ENCODE results near the gene DACT1. TPM values are rescaled to one million over a fixed set of nuclear protein-coding genes. Genes with fewer than 3 reads are reported as not detected.

Gene DACT1
- total RNA-seq, 2 donors from 2014 or later, result not detected

DNA sequence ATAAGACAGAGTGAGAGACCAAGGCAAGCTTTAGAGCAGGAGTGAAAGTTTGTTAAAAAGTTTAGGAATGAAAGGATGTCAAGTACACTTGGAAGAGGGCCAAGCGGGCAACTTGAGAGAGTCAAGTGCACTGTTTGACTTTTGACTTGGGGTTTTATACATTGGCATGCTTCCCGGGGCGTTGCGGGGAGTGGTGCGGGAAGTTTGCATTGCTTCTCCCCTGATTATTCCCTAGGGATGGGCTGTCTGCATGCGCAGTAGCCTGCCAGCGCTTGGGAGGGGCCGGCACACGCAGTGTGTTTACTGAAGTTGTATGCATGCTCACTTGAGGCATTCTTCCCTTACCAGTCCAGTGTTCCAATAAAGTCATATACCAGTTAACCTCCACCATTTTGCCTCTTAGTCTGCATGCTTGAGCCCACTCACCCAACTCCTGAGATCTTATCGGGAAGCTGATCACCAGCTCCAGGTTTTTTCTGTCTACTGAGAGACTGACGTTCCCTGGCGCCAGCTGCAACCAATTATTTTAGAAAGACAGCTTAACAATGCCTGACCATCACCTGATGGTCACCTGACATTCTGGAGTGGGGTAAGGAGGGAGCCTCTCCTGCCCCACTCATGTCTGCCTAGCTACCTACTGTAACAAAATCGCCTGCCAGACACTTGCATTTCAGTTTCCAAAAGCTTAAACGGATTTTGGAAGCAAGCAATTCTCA is 53.2 kb downstream of the DACT1 start:
- H3K4me3 Mint-ChIP-seq, result no peak overlapping the region
- H3K4me1 Mint-ChIP-seq (ENCODE audit: low read depth in 2 of 2), result no peaks in the 10 kb centered on the region
- no peaks in the 10 kb centered on the region for H3K36me3 Mint-ChIP-seq
- ATAC-seq, result no peak
- H3K27ac Mint-ChIP-seq, result no peak overlapping the region
- H3K9me3 Mint-ChIP-seq, result no peaks in the 10 kb centered on the region
- H3K27me3 Mint-ChIP-seq, result peaks cover 0 to 6% of the 10 kb centered on the region in 2 donors
- no peak for DNase-seq (ENCODE audit: low spot score)

DNA sequence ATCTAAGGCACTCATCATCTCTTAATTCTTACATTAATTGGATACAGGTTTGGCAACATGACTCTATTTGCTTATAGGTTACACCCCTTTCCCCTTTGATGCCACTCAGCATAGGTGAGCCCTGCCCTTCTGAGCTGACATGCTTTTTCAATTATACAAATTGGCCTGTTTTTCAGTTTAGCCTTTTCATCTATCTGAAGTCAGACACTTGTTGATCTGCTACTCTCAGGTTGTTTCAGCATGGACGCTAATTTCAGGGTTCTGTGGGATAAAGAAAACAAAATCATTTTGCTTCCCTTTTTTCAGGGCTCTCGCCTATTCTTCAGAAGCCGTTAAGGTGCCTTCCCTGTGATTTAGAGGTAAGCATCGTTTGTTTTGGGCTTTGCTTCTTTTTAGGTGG is 55.3 kb downstream of the DACT1 start:
- no peak overlapping the region for H3K4me3 Mint-ChIP-seq
- no peak overlapping the region for H3K27ac Mint-ChIP-seq
- no peaks in the 10 kb centered on the region for H3K9me3 Mint-ChIP-seq
- peaks cover 0 to 6% of the 10 kb centered on the region in 2 donors for H3K27me3 Mint-ChIP-seq
- H3K4me1 Mint-ChIP-seq (ENCODE audit: low read depth in 2 of 2), result no peaks in the 10 kb centered on the region
- DNase-seq (ENCODE audit: low spot score) (no peak), ATAC-seq (no peak)
- H3K36me3 Mint-ChIP-seq, result no peaks in the 10 kb centered on the region

DNA sequence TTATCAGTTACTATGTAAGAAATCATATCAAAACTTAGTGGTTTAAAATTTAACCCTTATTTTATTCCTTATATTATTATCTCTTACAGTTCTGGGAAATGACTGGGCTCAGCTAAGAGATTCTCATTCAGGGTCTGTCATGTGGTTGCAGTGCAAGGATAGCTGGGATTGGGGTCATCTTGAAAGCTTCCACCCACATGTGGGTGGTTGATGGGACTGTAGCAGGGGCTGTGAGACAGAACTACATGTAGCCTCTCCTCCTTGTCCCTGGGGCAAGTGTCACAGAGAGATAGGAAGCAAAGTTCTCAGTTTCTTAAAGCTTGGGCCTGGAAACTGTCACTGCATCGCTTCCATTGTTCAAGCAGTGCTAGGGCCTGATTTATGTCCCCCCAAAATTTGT is 57.8 kb downstream of the DACT1 start:
- Mint-ChIP-seq H3K9me3 (no peaks in the 10 kb centered on the region), H3K27ac (no peak overlapping the region), H3K36me3 (no peaks in the 10 kb centered on the region), H3K4me3 (no peak overlapping the region), H3K27me3 (peaks cover 0 to 15% of the 10 kb centered on the region in 2 donors), H3K4me1 (ENCODE audit: low read depth in 2 of 2) (no peaks in the 10 kb centered on the region)
- ATAC-seq (no peak), DNase-seq (ENCODE audit: low spot score) (no peak)

DNA sequence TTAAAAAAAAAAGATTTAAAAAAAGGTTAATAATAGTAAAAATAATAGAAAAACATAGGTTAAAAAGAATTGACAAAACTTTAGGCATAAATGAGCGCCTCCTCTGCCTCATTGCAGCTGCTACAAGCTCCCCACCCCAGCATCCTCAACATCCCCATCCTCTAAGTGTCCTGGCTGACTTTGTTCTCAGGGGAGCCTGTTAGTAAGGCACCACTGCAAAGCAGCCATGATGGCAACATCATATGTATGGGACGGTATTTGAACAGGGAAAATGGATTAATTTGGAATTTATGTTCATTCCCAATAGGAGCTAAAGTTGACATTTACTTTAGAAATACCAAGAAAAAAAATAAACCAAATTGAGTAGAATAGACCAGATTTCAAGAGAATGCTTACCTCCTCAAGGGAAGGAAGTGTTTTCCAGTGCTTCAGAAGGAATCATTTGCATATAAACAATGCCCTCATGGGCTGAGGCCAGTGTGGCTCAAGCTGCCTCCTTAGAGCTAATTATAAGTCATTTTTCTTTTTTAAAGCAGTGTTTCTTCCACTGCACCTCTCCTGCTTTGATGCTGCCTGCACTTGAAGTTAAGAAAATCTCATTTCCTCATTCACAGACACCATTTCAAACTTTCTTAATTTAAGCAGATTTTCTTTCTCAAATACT is 59.6 kb downstream of the DACT1 start:
- Mint-ChIP-seq H3K27ac (no peak overlapping the region), H3K4me3 (no peak overlapping the region), H3K36me3 (no peaks in the 10 kb centered on the region), H3K9me3 (no peaks in the 10 kb centered on the region), H3K4me1 (ENCODE audit: low read depth in 2 of 2) (no peaks in the 10 kb centered on the region), H3K27me3 (peaks cover 0 to 15% of the 10 kb centered on the region in 2 donors)
- ATAC-seq, result no peak
- DNase-seq (ENCODE audit: low spot score), result no peak

Other genes starting within 250 kb of the DACT1 start
- gene TOMM20L, start 242.0 kb upstream of the DACT1 start, total RNA-seq, result not detected
- 10 to 100 TPM; 35.9 to 47.1 TPM for gene TIMM9, start 210.4 kb upstream of the DACT1 start, total RNA-seq
- gene KIAA0586, start 210.2 kb upstream of the DACT1 start, total RNA-seq, result 10 to 100 TPM; 23.1 to 39.7 TPM